Fibroblast of mammary gland (primary cell): ENCODE data around the gene ARHGAP10.
A peak's percentile ranks its signal among the peaks of the same experiment; 100 is the strongest.

Experiments used
- DNase-seq: peaks from one replicate; pipeline ENCODE4 v3.0.0-alpha.2; 2010; ENCODE audit warnings: low read depth
- H3K4me3 ChIP-seq: 2 replicates; pipeline ENCODE4 v1.5.1; 2011; ENCODE audit warnings: low read depth, mild to moderate bottlenecking, low read length, moderate library complexity; ENCODE audit not compliant: control insufficient read depth
- CTCF ChIP-seq: conservative IDR thresholded peaks from 2 replicates; pipeline ENCODE4 v1.5.1; 2011; ENCODE audit warnings: low read depth, low read length, inconsistent platforms; ENCODE audit not compliant: control insufficient read depth, insufficient read depth

Gene ARHGAP10

GRCh38 chr4:148016063-148016637 lies 284.3 kb downstream of the ARHGAP10 start:
- TF ChIP-seq CTCF: no peak
- no peak for DNase-seq
- no peak overlapping the region for H3K4me3 ChIP-seq

DNA sequence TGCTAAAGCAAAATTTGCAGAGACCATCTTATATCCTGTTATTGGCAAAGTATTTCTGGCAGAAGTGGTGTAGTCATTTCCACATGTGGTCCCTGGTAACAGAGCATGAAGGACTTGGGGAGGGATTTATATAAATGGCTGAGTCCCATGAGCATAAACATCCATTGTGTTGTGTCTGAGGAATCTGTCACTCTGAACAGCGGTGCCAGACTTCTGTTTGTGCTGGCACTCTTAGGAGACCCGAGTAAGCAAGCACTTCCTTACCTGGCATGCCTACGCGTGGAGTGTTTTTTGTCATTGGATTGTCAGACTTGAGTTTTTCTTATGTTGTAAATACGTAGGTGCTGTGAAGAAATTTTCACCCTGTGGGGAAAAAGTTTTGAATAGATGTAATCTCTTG lies 285.9 kb downstream of the ARHGAP10 start:
- no peak for DNase-seq
- no peak for TF ChIP-seq CTCF
- H3K4me3 ChIP-seq: no peak overlapping the region

GRCh38 chr4:148021686-148022085 lies 289.8 kb downstream of the ARHGAP10 start:
- peak; percentile 1 for TF ChIP-seq CTCF
- DNase-seq: no peak
- H3K4me3 ChIP-seq: no peak overlapping the region

DNA sequence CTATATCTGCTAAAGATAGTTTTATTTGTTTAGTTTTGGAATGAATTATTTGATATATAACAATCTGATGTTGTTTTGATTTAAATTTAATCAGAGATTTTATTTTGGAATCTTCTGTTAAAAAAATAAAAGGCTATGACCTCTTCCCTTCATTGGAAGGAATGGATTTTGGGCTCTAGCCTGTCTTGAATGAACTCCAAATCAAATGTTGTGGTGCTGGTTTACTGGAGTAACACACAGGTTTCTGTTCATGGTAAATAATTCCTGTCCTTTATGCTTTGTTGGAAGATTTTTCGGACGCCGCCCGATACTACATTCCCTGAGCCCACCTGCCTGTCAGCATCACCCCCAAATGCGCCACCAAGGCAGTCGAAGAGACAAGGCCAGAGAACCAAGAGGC lies 291.1 kb downstream of the ARHGAP10 start:
- DNase-seq: no peak
- no peak overlapping the region for H3K4me3 ChIP-seq

DNA sequence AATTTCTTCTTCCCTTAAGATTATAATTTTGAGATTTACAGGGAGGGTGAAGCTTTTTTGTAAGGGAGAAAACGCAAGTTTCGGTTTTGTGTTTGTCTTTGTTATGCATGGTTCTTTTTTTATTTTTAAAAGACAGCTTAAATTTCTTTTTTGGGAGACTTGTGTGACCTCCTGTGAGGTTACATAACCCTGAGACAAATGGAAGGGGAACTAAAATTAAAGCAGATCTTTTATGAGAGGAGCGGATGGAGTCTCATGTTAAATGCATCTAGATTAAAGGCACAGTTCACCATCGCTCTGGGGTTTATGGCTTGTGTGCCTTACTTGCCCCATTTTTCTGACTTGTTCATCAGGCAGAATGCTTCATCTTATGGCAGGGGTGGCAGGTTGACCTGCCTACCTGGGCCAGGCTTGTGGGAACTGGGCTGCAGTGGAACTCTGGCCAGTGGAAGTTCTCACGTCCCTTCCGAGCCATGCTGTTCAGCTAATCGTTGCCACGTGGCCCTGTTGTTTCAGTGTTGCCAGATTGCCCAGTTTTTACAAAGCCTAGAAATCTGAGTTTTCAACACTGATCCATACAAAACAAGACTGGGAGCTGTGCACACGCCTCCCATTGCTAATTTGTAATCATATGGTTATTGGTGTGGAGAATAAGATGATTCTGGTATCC lies 291.8 kb downstream of the ARHGAP10 start:
- no peak for TF ChIP-seq CTCF
- peak; percentile 25 for DNase-seq
- no peak overlapping the region for H3K4me3 ChIP-seq

More for the DNA sequence above, 291.1 kb downstream of the ARHGAP10 start:
- no peak for TF ChIP-seq CTCF

DNA sequence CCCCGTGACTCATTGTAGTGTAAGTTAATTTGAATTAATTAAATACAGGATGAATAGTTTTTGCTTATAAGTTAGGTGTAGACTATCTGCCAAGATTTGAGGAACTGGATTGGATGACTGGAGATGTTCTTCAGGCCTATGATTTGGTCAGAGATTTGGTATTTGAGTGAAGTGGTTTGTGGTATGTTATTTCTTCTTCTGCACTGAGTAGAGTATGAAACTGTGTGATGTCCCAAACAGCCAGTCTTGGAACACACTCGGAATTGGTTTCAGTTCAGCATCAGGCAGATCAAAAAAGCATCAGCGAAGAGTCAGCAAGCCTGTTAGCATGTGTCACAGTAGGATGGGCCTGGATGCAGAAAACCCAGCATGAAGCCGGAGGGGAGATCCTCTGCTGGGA lies 294.1 kb downstream of the ARHGAP10 start:
- no peak for TF ChIP-seq CTCF
- DNase-seq: peak; percentile 97
- H3K4me3 ChIP-seq: no peak overlapping the region
